Stomach (tissue), 9 donors: ENCODE data around the gene RPL26. TPM values are rescaled to one million over a fixed set of nuclear protein-coding genes. Genes with fewer than 3 reads are reported as not detected.

Experiments used
- DNase-seq, 2 donors: peaks; one replicate each; pipeline versions ENCODE4 v3.0.0 to v3.0.0-alpha.2; 2013 to 2019
- H3K27ac ChIP-seq, 5 donors: fragments of 200-600 bp in 4 of 5; sonication (generic) in 4 of 5; one replicate each; pipeline ENCODE4 v1.5.1; 2013 to 2019; ENCODE audit warnings: mild to moderate bottlenecking in 1 of 5, moderate library complexity in 1 of 5
- H3K27me3 ChIP-seq, 3 donors: fragments of 200-600 bp; sonication (generic); one replicate each; pipeline ENCODE4 v1.5.1; 2017 to 2019; ENCODE audit warnings: mixed run types in 1 of 3
- H3K36me3 ChIP-seq, 4 donors: fragments of 200-600 bp; sonication (generic); 1 replicate in 3 of 4; 2 replicates in 1 of 4; pipeline ENCODE4 v1.5.1; 2016 to 2019
- H3K4me1 ChIP-seq, 4 donors: fragments of 200-600 bp; sonication (generic); one replicate each; pipeline ENCODE4 v1.5.1; 2016 to 2019
- H3K4me3 ChIP-seq, 4 donors: fragments of 200-600 bp; sonication (generic) in 3 of 4; one replicate each; pipeline ENCODE4 v1.5.1; 2016 to 2019; ENCODE audit warnings: mild to moderate bottlenecking in 1 of 4
- H3K9me3 ChIP-seq, 4 donors: fragments of 200-600 bp; sonication (generic); one replicate each; pipeline ENCODE4 v1.5.1; 2016 to 2019
- EP300 ChIP-seq: sonication (generic); formaldehyde crosslinking; IDR thresholded peaks from one replicate; pipeline ENCODE4 v1.6.1; 2017; ENCODE audit warnings: antibody characterized with exemption
- POLR2A ChIP-seq, 4 donors: fragments of 450-650 bp; IDR thresholded peaks; one replicate each; pipeline ENCODE4 v1.6.1; 2016; ENCODE audit warnings: antibody characterized with exemption in 4 of 4, control low read depth in 2 of 4, mild to moderate bottlenecking in 1 of 4, moderate library complexity in 1 of 4
- POLR2AphosphoS5 ChIP-seq, 3 donors: sonication (generic); formaldehyde crosslinking; IDR thresholded peaks; one replicate each; pipeline ENCODE4 v1.6.1; 2016; ENCODE audit warnings: antibody characterized with exemption in 3 of 3
- WGBS, 5 donors: extraction: QIAGEN DNeasy Blood & Tissue Kit in 3 of 5; methylation state at CpG; one replicate each; pipeline versions ENCODE4 v1.1.5 to v1.1.7; 2013 to 2018; 5-methylcytosine and 5-hydroxymethylcytosine counted together
- intact Hi-C: fragments of 100-400 bp; cut with DNase I; formaldehyde crosslinking; loops from one replicate; pipeline ENCODE4 v1.15.1; 2023; ENCODE audit warnings: low total_unique reads
- polyA plus RNA-seq, 3 donors: library from polyadenylated mRNA; stranded (reverse); fragments of 200-250 nt; gene quantifications; one replicate each; pipeline ENCODE4 v1.2.3, GENCODE V29; 2013
- total RNA-seq, 5 donors: library from RNA; depleted of rRNA; stranded (reverse); fragments of >200 nt; gene quantifications; one replicate each; pipeline versions ENCODE4 v1.1.0 to v1.2.3, GENCODE V29; 2014 to 2016
- TF ChIP-seq, protein P1 (sequence below), 7 experiments: fragments of 450-650 bp in 4 of 7; fragments of 200-600 bp in 3 of 7; sonication (generic) in 3 of 7; IDR thresholded peaks; one replicate each; pipeline ENCODE4 v1.5.1; 2016 to 2019; ENCODE audit warnings: antibody characterized with exemption in 7 of 7, control low read depth in 2 of 7, mild to moderate bottlenecking in 1 of 7
- donor health status: healthy with polysubstance abuse.
- donor health status: Bipolar disorder and iron deficiency.
- donor health status: healthy.

RPL26 gene
- total and polyA plus RNA-seq, 8 donors: 506 to 5,414 (median 3,474) TPM

DNA sequence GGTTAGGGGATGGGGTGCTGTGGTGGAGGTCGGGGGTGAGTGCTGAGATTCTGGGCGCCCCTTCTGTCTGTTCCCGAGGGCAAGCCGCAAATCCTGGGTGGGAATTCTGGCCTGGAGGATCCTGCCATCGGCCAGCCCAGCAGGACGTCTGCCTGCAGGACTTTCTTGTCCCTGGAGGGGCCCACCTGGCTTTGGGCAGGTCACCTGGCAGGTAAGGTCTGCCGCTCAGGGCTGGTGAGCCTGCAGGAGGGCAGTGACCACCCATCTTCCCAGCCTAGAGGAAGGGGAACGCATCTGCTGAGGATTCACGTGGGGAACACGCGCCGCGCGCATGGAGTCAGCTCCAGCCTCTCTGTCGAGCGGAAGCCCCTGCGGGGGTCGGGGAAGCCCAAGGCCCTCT, 9.3 kb upstream of the RPL26 start:
- DNase-seq: no peak
- Histone ChIP-seq H3K27ac (no peak overlapping the region), H3K9me3 (no peaks in the 10 kb centered on the region), H3K4me1 (peaks cover 0 to 4% (median 0%) of the 10 kb centered on the region in 4 donors), H3K4me3 (no peak overlapping the region), H3K27me3 (peaks cover 0 to 51% (median 18%) of the 10 kb centered on the region in 3 donors), H3K36me3 (no peaks in the 10 kb centered on the region)
- WGBS, 5 donors: 66 to 73% (median 69%) methylated on average over 18 of the region's 18 CpGs; no CpG with 5 or more reads in 1 of the 5 donors
- intact Hi-C loops: no loop called here
- TF ChIP-seq, protein P1, sequence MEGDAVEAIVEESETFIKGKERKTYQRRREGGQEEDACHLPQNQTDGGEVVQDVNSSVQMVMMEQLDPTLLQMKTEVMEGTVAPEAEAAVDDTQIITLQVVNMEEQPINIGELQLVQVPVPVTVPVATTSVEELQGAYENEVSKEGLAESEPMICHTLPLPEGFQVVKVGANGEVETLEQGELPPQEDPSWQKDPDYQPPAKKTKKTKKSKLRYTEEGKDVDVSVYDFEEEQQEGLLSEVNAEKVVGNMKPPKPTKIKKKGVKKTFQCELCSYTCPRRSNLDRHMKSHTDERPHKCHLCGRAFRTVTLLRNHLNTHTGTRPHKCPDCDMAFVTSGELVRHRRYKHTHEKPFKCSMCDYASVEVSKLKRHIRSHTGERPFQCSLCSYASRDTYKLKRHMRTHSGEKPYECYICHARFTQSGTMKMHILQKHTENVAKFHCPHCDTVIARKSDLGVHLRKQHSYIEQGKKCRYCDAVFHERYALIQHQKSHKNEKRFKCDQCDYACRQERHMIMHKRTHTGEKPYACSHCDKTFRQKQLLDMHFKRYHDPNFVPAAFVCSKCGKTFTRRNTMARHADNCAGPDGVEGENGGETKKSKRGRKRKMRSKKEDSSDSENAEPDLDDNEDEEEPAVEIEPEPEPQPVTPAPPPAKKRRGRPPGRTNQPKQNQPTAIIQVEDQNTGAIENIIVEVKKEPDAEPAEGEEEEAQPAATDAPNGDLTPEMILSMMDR (IDR thresholded peaks at IDR 0.05): no peak
- no peak for TF ChIP-seq EP300
- TF ChIP-seq POLR2AphosphoS5 (IDR thresholded peaks at IDR 0.05): no peak
- TF ChIP-seq POLR2A (IDR thresholded peaks at IDR 0.05): no peak

DNA sequence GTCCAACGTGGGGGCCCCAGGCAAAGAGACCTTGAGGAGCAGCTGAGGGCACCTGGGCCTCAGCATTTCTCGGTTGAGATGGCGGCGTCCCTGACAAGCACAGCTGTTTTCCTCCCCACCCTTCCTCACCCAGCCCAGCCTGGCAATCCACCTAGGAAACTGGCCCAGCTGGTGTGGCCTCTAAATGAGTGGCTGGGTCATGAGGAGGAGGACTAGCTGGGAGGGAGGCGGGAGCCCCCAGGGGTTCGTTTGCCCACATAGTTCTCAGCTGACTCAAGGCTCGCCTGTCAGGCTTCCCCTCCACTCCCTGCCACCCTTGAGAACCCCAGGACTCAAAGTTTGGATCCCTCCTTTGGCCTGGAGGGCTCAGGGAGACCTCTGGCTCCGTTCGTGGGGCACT, 8.7 kb upstream of the RPL26 start:
- Histone ChIP-seq H3K27me3 (peaks cover 0 to 45% (median 12%) of the 10 kb centered on the region in 3 donors), H3K9me3 (no peaks in the 10 kb centered on the region), H3K4me1 (peaks cover 0 to 4% (median 0%) of the 10 kb centered on the region in 4 donors), H3K36me3 (no peaks in the 10 kb centered on the region), H3K27ac (no peak overlapping the region), H3K4me3 (no peak overlapping the region)
- no peak for DNase-seq
- intact Hi-C loops: no loop called here
- WGBS, 5 donors: 8 to 27% (median 23%) methylated on average over 2 to 9 of the region's 9 CpGs
- no peak for TF ChIP-seq EP300
- TF ChIP-seq POLR2A (IDR thresholded peaks at IDR 0.05): no peak
- no peak for TF ChIP-seq POLR2AphosphoS5 (IDR thresholded peaks at IDR 0.05)
- TF ChIP-seq, protein P1 (IDR thresholded peaks at IDR 0.05): no peak

GRCh38 chr17:8387914-8388651, 5.1 kb upstream of the RPL26 start:
- no peaks in the 10 kb centered on the region for H3K9me3 ChIP-seq
- no peak for DNase-seq
- WGBS, 5 donors: 75 to 90% (median 83%) methylated on average over 7 of the region's 7 CpGs
- intact Hi-C loops: no loop called here
- H3K4me1 ChIP-seq: peaks cover 0 to 17% (median 13%) of the 10 kb centered on the region in 4 donors
- no peak overlapping the region for H3K27ac ChIP-seq
- H3K4me3 ChIP-seq: no peak overlapping the region
- no peak for TF ChIP-seq POLR2A (IDR thresholded peaks at IDR 0.05)
- TF ChIP-seq POLR2AphosphoS5 (IDR thresholded peaks at IDR 0.05): no peak
- no peak for TF ChIP-seq EP300
- TF ChIP-seq, protein P1 (IDR thresholded peaks at IDR 0.05): no peak
- H3K36me3 ChIP-seq: no peaks in the 10 kb centered on the region
- peaks cover 0 to 11% (median 0%) of the 10 kb centered on the region in 3 donors for H3K27me3 ChIP-seq

- intact Hi-C loops: no loop called here
- WGBS, 5 donors: 52 to 67% (median 61%) methylated on average over 6 of the region's 6 CpGs
- no peaks in the 10 kb centered on the region for H3K27me3 ChIP-seq
Observed at GRCh38 chr17:8386841-8387240, 3.8 kb upstream of the RPL26 start.

More at GRCh38 chr17:8386841-8387240, 3.8 kb upstream of the RPL26 start:
- TF ChIP-seq POLR2A (IDR thresholded peaks at IDR 0.05) (no peak), EP300 (no peak), POLR2AphosphoS5 (IDR thresholded peaks at IDR 0.05) (no peak)
- TF ChIP-seq, protein P1 (IDR thresholded peaks at IDR 0.05): no peak
- H3K4me1 ChIP-seq: peaks cover 3 to 22% (median 17%) of the 10 kb centered on the region in 4 donors
- H3K36me3 ChIP-seq: peaks cover under 1 to 2% (median 1%) of the 10 kb centered on the region in 4 donors
- no peak for DNase-seq
- no peaks in the 10 kb centered on the region for H3K9me3 ChIP-seq
- H3K27ac ChIP-seq: no peak overlapping the region
- no peak overlapping the region for H3K4me3 ChIP-seq
